Tracheal epithelial cell (primary cell): ENCODE results near the gene KRT83. TPM values are rescaled to one million over a fixed set of nuclear protein-coding genes. Genes with fewer than 3 reads are reported as not detected.

ENCODE experiments used
- total RNA-seq: library from RNA; depleted of rRNA; stranded (reverse); fragments of >200 nt; gene quantifications from 2 replicates; pipeline ENCODE4 v1.2.1, GENCODE V29; 2014

KRT83 gene
- under 0.01 and 0.21 TPM in 2 replicates for total RNA-seq

GRCh38 chr12:52320784-52321400 is at the start of gene KRT83:
Gene KRT83, minus strand, starts transcription at chr12:52321398. Its CDS starts 63 bp downstream, at chr12:52321335.

DNA sequence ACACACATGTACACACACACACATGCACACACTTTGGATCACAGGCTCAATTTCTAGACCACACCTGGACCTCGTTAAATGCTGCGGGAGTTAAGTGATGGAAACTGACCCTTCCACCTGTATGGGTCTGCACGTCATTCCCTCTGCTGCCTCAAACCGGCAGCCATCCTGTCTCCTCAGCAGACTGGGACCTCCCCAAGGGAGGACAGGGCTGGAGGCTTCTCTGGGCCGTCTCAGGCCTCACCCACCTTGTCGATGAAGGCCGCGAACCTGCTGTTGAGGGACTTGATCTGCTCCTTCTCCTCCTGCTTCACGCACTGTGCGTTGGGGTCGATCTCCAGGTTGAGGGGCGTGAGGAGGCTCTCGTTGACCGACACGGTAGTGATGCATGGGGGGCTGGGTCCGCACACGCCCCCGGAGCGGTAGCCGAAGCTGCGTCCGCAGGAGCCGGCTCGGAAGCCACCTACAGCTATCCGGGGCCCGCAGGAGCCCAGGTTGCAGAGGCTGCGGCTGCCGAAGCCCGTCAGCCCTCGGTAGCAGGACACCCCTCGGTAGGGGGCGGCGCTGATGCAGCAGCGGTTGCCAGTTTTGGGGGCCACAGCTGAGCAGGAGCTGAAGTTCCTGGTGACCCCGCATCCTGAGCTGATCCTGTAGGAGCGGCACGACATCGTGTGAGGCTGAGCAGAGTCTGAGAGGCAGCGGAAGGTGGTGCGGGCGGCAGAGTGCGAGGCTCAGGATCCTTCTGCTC is 45.7 kb upstream of the KRT83 start, which contains the start of gene KRT85:
KRT85 (minus strand) TSS at position 744 of the 748 bp plus-strand sequence; CDS start at position 668, 76 bp downstream.

DNA sequence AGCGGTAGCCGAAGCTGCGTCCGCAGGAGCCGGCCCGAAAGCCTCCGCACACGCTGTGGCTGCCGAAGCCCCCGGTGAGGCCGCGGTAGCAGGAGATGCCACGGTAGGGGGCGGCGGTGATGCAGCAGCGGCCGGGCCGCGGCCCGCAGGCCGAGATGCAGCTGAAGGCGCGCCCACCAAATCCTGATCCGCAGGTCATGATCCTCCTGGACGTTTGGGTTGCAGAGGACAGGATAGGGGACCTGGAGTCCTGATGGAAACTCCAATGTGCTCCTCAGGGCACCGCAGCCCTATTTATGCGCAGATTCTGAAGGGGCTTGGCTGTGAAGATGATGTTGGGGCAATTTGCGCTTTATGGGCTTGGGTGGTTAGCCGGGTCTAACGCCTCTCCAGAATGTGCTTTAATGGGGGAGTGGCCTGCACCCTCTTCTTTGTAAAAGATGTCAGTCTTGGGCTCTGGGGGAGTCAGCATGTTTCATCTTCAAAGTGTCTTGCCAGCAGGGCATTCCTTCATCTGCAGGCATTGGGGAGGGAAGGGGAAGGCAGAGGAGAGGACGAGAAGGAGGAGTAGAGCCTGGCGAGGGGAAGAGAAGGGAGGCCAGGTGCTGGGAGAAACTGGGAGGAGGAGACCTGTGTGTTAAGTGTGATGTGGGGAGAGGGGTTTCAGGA is 29.8 kb downstream of the KRT83 start, which contains the start of gene KRT81:
KRT81 (minus strand) TSS at position 268 of the 669 bp plus-strand sequence; CDS start at position 199, 69 bp downstream.

GRCh38 chr12:52274521-52275120 is 46.6 kb downstream of the KRT83 start, which contains the start of gene KRT86:
Gene KRT86, plus strand, starts transcription at chr12:52274645. Its CDS starts 27,272 bp downstream, at chr12:52301917.

Other genes with a start within 250 kb of the KRT83 start
- gene SMIM41, start 241.7 kb downstream of the KRT83 start, total RNA-seq = not detected in 2 replicates
- gene KRT80, start 129.4 kb downstream of the KRT83 start, total RNA-seq = 8.3 and 11.8 TPM in 2 replicates
- 775 and 1,618 TPM in 2 replicates for gene KRT7, start 88.2 kb downstream of the KRT83 start, total RNA-seq
- gene KRT86, start 46.8 kb downstream of the KRT83 start, total RNA-seq = 0.21 and 0.72 TPM in 2 replicates
- 10.8 TPM in 1 of 2 replicates, not detected in the other for gene KRT81, start 29.9 kb downstream of the KRT83 start, total RNA-seq
- gene KRT85, start 46.1 kb upstream of the KRT83 start, total RNA-seq = not detected in 2 replicates
- 0.21 TPM in 1 of 2 replicates, not detected in the other for gene KRT84, start 64.3 kb upstream of the KRT83 start, total RNA-seq
- gene KRT82, start 84.9 kb upstream of the KRT83 start, total RNA-seq = not detected in 2 replicates
- gene KRT75, start 113.0 kb upstream of the KRT83 start, total RNA-seq = 1.1 and 87.0 TPM in 2 replicates
- 310 and 1,936 TPM in 2 replicates for gene KRT6B, start 130.7 kb upstream of the KRT83 start, total RNA-seq
- 22.0 and 155 TPM in 2 replicates for gene KRT6C, start 152.4 kb upstream of the KRT83 start, total RNA-seq
- 10,133 and 10,410 TPM in 2 replicates for gene KRT6A, start 171.9 kb upstream of the KRT83 start, total RNA-seq
- gene KRT5, start 199.0 kb upstream of the KRT83 start, total RNA-seq = 7,035 and 9,280 TPM in 2 replicates
- not detected in 2 replicates for gene KRT71, start 231.7 kb upstream of the KRT83 start, total RNA-seq